HG02885 (cell line): ENCODE results near the gene PATL2.
"Not testable (repeated sequence)": the region's sequence is repeated elsewhere in the genome, so short reads cannot be mapped to it uniquely, and the experiment has no call there.

ENCODE experiments used
- ATAC-seq: cut with Tn5 transposase; IDR thresholded peaks from one replicate; pipeline ENCODE4 v1.9.1; 2021; ENCODE audit warnings: mild to moderate bottlenecking; ENCODE audit not compliant: unreplicated experiment, poor library complexity

PATL2 gene

DNA sequence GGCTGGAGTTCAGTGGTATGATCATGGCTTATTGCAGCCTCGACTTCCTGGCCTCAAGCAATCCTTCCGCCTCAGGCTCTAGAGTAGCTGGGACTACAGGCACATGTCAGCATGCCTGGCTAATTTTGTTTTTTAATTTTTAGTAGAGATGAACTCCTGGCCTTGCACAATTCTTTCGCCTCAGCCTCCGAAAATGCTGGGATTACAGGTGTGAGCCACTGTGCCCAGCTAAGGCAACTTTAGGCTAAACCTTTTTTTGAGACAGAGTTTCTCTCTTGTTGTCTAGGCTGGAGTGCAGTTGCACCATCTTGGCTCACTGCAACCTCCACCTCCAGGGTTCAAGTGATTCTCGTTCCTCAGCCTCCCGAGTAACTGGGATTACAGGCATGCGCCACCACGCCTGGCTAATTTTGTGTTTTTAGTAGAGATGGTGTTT lies 8.9 kb upstream of the PATL2 start:
- not testable (repeated sequence) for ATAC-seq

- ATAC-seq: peak; percentile 61
Observed at GRCh38 chr15:44719293-44719999, 8.3 kb upstream of the PATL2 start.

GRCh38 chr15:44718927-44719292 lies 7.8 kb upstream of the PATL2 start:
- no peak for ATAC-seq

GRCh38 chr15:44718180-44718926 lies 7.2 kb upstream of the PATL2 start:
- no peak for ATAC-seq

GRCh38 chr15:44716983-44717602 lies 6.0 kb upstream of the PATL2 start:
- no peak for ATAC-seq

GRCh38 chr15:44715797-44716334 lies 4.7 kb upstream of the PATL2 start:
- no peak for ATAC-seq

- ATAC-seq: no peak
Observed at GRCh38 chr15:44715142-44715796, 4.1 kb upstream of the PATL2 start.

GRCh38 chr15:44713006-44713966 lies 2.2 kb upstream of the PATL2 start:
- ATAC-seq: no peak

DNA sequence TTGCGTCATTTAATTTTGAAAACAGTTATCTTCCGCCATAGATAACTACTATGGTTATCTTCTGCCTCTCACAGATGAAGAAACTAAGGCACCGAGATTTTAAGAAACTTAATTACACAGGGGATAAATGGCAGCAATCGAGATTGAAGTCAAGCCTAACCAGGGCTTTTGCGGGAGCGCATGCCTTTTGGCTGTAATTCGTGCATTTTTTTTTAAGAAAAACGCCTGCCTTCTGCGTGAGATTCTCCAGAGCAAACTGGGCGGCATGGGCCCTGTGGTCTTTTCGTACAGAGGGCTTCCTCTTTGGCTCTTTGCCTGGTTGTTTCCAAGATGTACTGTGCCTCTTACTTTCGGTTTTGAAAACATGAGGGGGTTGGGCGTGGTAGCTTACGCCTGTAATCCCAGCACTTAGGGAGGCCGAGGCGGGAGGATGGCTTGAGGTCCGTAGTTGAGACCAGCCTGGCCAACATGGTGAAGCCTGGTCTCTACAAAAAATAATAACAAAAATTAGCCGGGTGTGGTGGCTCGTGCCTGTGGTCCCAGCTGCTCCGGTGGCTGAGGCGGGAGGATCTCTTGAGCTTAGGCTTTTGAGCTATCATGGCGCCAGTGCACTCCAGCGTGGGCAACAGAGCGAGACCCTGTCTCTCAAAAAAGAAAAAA lies 1.4 kb upstream of the PATL2 start:
- ATAC-seq: no peak

DNA sequence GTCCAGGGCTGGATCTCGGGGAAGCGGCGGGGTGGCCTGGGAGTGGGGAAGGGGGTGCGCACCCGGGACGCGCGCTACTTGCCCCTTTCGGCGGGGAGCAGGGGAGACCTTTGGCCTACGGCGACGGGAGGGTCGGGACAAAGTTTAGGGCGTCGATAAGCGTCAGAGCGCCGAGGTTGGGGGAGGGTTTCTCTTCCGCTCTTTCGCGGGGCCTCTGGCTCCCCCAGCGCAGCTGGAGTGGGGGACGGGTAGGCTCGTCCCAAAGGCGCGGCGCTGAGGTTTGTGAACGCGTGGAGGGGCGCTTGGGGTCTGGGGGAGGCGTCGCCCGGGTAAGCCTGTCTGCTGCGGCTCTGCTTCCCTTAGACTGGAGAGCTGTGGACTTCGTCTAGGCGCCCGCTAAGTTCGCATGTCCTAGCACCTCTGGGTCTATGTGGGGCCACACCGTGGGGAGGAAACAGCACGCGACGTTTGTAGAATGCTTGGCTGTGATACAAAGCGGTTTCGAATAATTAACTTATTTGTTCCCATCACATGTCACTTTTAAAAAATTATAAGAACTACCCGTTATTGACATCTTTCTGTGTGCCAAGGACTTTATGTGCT lies 721 bp upstream of the PATL2 start:
- ATAC-seq: peak; percentile 27

- ATAC-seq: peak; percentile 30
Observed at GRCh38 chr15:44710236-44711095, 657 bp downstream of the PATL2 start.

GRCh38 chr15:44706946-44707636 lies 4.0 kb downstream of the PATL2 start:
- no peak for ATAC-seq

DNA sequence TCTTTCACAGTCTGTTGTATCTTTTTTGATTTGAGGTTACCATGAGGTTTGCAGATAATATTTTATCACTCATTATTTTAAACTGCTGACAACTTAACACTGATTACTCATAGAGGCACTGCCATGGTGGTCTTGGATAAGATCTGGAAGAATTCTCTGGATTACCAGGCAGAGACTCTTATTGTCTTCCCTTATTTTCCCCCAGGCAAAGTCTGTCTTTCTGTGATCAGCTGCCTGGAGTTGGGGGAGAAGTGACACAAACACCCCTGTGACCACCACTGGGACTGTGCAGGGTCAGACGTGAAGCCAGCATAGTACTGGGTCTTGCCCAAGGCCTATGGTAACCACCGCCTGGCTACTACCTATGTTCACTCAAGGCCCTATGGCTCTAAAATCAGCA lies 4.7 kb downstream of the PATL2 start:
- no peak for ATAC-seq

GRCh38 chr15:44705986-44706385 lies 5.1 kb downstream of the PATL2 start:
- ATAC-seq: no peak

DNA sequence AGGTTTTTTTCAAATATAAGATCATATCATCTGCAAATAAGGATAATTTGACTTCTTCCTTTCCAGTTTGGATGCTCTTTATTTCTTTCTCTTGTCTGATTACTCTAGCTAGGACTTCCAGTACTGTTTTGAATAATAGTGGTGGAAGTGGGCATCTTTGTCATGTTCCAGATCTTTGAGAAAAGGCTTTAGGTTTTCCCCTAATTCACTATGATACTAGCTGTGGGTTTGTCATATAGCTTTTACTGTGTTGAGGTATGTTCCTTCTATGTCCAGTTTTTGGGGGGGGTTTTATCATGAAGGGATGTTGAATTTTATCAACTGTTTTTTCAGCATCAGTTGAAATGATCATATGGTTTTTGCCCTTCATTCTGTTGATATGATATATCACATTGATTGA lies 10.4 kb downstream of the PATL2 start:
- ATAC-seq: not testable (repeated sequence)

GRCh38 chr15:44698641-44699040 lies 12.5 kb downstream of the PATL2 start:
- ATAC-seq: no peak

DNA sequence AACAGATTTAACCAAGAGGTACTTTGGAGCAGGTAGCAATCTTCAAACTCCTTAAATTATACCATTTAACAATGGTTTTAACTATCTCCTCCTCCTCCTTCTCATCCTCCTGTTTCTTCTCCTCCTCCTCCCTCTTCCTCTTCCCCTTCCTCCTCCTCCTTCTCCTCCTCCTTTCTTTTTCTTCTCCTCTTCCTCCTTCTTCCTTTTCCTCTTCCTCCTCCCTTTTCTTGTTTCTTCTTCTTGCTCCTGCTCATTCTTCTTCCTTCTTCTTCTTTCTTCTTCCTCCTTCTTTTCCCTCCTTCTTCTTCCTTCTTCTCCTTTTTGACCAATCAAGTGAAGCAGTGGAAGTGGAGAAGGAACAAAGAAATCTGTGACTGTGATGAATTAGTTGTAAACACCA lies 14.1 kb downstream of the PATL2 start:
- no peak for ATAC-seq
